Activated CD8-positive, alpha-beta memory T cell treated with anti-CD3 and anti-CD28 coated beads for 4 hours (primary cell): ENCODE data around the gene BCAT1.
"Not testable (repeated sequence)": the region's sequence is repeated elsewhere in the genome, so short reads cannot be mapped to it uniquely, and the experiment has no call there.

Source experiments
- DNase-seq, 2 donors: peaks; one replicate each; pipeline ENCODE4 v3.0.0-alpha.2; 2020; ENCODE audit warnings: low read depth in 2 of 2

BCAT1 gene

GRCh38 chr12:24854017-24854416 lies 94.9 kb downstream of the BCAT1 start:
- no peak for DNase-seq

- no peak for DNase-seq
Measured at GRCh38 chr12:24853588-24853987, 95.3 kb downstream of the BCAT1 start.

- no peak for DNase-seq
Measured at GRCh38 chr12:24853094-24853493, 95.8 kb downstream of the BCAT1 start.

GRCh38 chr12:24852420-24852819 lies 96.5 kb downstream of the BCAT1 start:
- no peak for DNase-seq

- not testable (repeated sequence) for DNase-seq
Measured at GRCh38 chr12:24851883-24852282, 97.0 kb downstream of the BCAT1 start.

- no peak for DNase-seq
Measured at GRCh38 chr12:24851341-24851740, 97.6 kb downstream of the BCAT1 start.

- no peak for DNase-seq
Measured at GRCh38 chr12:24850496-24850895, 98.4 kb downstream of the BCAT1 start.

- DNase-seq = no peak
Measured at GRCh38 chr12:24848941-24849477, 99.9 kb downstream of the BCAT1 start.

GRCh38 chr12:24846689-24847088 lies 102.2 kb downstream of the BCAT1 start:
- no peak for DNase-seq

GRCh38 chr12:24845615-24846014 lies 103.3 kb downstream of the BCAT1 start:
- no peak for DNase-seq

GRCh38 chr12:24840046-24840800 lies 108.7 kb downstream of the BCAT1 start:
- DNase-seq = no peak

GRCh38 chr12:24839268-24839791 lies 109.6 kb downstream of the BCAT1 start:
- peak; percentile 7 to 20 for DNase-seq

GRCh38 chr12:24838531-24838950 lies 110.4 kb downstream of the BCAT1 start:
- no peak for DNase-seq

GRCh38 chr12:24835377-24835776 lies 113.5 kb downstream of the BCAT1 start:
- no peak for DNase-seq

- DNase-seq = no peak
Measured at GRCh38 chr12:24833513-24833912, 115.4 kb downstream of the BCAT1 start.

- no peak for DNase-seq
Measured at GRCh38 chr12:24823808-24824515, 124.9 kb downstream of the BCAT1 start.

GRCh38 chr12:24822121-24822899 lies 126.6 kb downstream of the BCAT1 start:
- DNase-seq = no peak

GRCh38 chr12:24821691-24822090 lies 127.2 kb downstream of the BCAT1 start:
- DNase-seq = no peak

GRCh38 chr12:24820872-24821271 lies 128.0 kb downstream of the BCAT1 start:
- no peak for DNase-seq

GRCh38 chr12:24818351-24818750 lies 130.6 kb downstream of the BCAT1 start:
- no peak for DNase-seq

GRCh38 chr12:24815114-24815423 lies 133.8 kb downstream of the BCAT1 start:
- DNase-seq = no peak
